Measurements from ENCODE around the gene PRF1.

Gene PRF1

GRCh38 chr10:70595566-70596016 is 7.0 kb downstream of the PRF1 start:
- no peak overlapping the region for H3K27ac ChIP-seq
- TF ChIP-seq, protein P1, sequence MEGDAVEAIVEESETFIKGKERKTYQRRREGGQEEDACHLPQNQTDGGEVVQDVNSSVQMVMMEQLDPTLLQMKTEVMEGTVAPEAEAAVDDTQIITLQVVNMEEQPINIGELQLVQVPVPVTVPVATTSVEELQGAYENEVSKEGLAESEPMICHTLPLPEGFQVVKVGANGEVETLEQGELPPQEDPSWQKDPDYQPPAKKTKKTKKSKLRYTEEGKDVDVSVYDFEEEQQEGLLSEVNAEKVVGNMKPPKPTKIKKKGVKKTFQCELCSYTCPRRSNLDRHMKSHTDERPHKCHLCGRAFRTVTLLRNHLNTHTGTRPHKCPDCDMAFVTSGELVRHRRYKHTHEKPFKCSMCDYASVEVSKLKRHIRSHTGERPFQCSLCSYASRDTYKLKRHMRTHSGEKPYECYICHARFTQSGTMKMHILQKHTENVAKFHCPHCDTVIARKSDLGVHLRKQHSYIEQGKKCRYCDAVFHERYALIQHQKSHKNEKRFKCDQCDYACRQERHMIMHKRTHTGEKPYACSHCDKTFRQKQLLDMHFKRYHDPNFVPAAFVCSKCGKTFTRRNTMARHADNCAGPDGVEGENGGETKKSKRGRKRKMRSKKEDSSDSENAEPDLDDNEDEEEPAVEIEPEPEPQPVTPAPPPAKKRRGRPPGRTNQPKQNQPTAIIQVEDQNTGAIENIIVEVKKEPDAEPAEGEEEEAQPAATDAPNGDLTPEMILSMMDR (conservative IDR thresholded peaks at IDR 0.05), result no peak

DNA sequence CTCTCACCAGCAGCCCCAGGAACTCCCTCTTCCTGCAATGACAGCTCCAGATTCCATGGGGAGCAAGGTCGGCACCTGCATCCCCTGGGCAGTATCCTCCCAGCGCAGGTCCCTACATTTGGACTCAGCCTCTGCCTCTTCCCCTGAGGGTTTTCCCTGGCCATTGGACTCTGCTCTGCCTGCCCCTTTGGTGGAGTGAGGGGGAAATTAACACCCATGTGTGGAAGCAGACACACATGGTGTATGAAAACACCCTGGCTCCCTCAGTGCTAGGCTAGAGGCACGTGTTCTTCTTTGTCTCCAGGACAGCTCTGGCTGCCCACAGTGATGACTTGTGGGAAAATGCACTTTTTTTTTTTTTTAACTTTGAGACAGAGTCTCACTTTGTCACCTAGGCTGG is 8.4 kb downstream of the PRF1 start:
- TF ChIP-seq, protein P1 (conservative IDR thresholded peaks at IDR 0.05), result no peak
- no peak overlapping the region for H3K27ac ChIP-seq

- no peak overlapping the region for H3K27ac ChIP-seq
- TF ChIP-seq, protein P1 (conservative IDR thresholded peaks at IDR 0.05), result no peak
Measured at GRCh38 chr10:70593513-70593890, 9.0 kb downstream of the PRF1 start.

- no peak overlapping the region for H3K27ac ChIP-seq
- TF ChIP-seq, protein P1 (conservative IDR thresholded peaks at IDR 0.05), result no peak
Measured at GRCh38 chr10:70592746-70593512, 9.6 kb downstream of the PRF1 start.

GRCh38 chr10:70592186-70592735 is 10.3 kb downstream of the PRF1 start:
- TF ChIP-seq, protein P1 (conservative IDR thresholded peaks at IDR 0.05), result no peak
- no peak overlapping the region for H3K27ac ChIP-seq

- H3K27ac ChIP-seq, result no peak overlapping the region
- TF ChIP-seq, protein P1 (conservative IDR thresholded peaks at IDR 0.05), result no peak
Measured at GRCh38 chr10:70590655-70591416, 11.7 kb downstream of the PRF1 start.
